Colonic mucosa (tissue), 4 donors: ENCODE measurements around the gene RNPEPL1. TPM values are rescaled to one million over a fixed set of nuclear protein-coding genes. Genes with fewer than 3 reads are reported as not detected.

Experiments
- DNase-seq: peaks from one replicate; pipeline ENCODE4 v3.0.0-alpha.2; 2020
- H3K27ac ChIP-seq: fragments of 200-600 bp; one replicate; pipeline ENCODE4 v1.8.0; 2021
- H3K27me3 ChIP-seq: fragments of 200-600 bp; one replicate; pipeline ENCODE4 v1.8.0; 2021
- H3K36me3 ChIP-seq: fragments of 200-600 bp; one replicate; pipeline ENCODE4 v1.8.0; 2021
- H3K4me1 ChIP-seq: fragments of 200-600 bp; one replicate; pipeline ENCODE4 v1.8.0; 2021; ENCODE audit warnings: mild to moderate bottlenecking
- H3K4me3 ChIP-seq: fragments of 200-600 bp; one replicate; pipeline ENCODE4 v1.8.0; 2021
- H3K9ac ChIP-seq, 2 donors: one replicate each; pipeline ENCODE4 v1.7.0; 2013; ENCODE audit warnings: control low read depth in 2 of 2, low read depth in 2 of 2, low read length in 2 of 2
- H3K9me3 ChIP-seq: fragments of 200-600 bp; one replicate; pipeline ENCODE4 v1.8.0; 2021
- intact Hi-C: fragments of 100-400 bp; cut with DNase I; formaldehyde crosslinking; loops from one replicate; pipeline ENCODE4 v1.14.1; 2022
- total RNA-seq, 2 donors: library from RNA; stranded (reverse); fragmentation: NEBNext Ultra II Directional in 1 of 2; extraction: Animal tissue kit (Norgen Biotek cat#: 25700) in 1 of 2; gene quantifications; one replicate each; pipeline ENCODE4 v1.2.1, GENCODE V29; 2021
- TF ChIP-seq, protein P1 (sequence below): fragments of 200-600 bp; IDR thresholded peaks from one replicate; pipeline ENCODE4 v1.8.0; 2022; ENCODE audit warnings: antibody characterized with exemption, mild to moderate bottlenecking
- donor health status: healthy.
- donor health status: DM: no; HTN: no; CAD: no.
- donor health status: DM: no; HTN: no; CAD: no.

RNPEPL1 gene
- total RNA-seq, 2 donors from 2014 or later, result 87.2 to 108 TPM

DNA sequence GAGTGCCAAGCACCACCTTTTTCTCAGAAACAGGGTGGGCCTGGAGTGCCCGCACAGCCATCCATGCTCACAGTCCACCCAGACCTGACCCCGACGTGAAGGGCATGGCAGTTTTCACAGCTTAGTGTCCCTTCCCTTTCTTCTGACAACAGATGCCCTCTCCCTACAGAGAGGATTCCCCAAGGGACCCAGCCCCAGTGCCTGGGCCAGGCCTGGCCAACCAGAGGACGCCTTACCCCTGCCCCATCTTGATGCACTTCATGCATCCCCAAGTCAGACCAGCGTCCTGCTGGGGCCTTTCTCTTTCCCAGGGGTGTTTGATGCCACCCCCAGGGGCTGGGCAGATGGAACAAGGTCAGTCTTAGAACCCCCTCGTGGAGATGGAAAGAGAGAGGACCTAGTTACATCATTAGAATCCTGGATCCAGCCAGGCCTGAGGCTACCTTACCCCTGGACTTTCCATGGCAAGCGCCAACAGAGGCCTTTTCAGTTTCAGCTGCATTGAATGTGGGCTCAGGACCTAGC, 14.3 kb upstream of the RNPEPL1 start:
- H3K36me3 ChIP-seq, result peaks cover 3% of the 10 kb centered on the region
- DNase-seq, result no peak
- no peak overlapping the region for H3K9ac ChIP-seq
- TF ChIP-seq, protein P1, sequence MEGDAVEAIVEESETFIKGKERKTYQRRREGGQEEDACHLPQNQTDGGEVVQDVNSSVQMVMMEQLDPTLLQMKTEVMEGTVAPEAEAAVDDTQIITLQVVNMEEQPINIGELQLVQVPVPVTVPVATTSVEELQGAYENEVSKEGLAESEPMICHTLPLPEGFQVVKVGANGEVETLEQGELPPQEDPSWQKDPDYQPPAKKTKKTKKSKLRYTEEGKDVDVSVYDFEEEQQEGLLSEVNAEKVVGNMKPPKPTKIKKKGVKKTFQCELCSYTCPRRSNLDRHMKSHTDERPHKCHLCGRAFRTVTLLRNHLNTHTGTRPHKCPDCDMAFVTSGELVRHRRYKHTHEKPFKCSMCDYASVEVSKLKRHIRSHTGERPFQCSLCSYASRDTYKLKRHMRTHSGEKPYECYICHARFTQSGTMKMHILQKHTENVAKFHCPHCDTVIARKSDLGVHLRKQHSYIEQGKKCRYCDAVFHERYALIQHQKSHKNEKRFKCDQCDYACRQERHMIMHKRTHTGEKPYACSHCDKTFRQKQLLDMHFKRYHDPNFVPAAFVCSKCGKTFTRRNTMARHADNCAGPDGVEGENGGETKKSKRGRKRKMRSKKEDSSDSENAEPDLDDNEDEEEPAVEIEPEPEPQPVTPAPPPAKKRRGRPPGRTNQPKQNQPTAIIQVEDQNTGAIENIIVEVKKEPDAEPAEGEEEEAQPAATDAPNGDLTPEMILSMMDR, result no peak
- peaks cover 12% of the 10 kb centered on the region for H3K4me1 ChIP-seq
- H3K9me3 ChIP-seq, result no peaks in the 10 kb centered on the region
- intact Hi-C loops, result no loop called here
- H3K27me3 ChIP-seq, result no peaks in the 10 kb centered on the region
- H3K4me3 ChIP-seq, result no peak overlapping the region
- no peak overlapping the region for H3K27ac ChIP-seq

DNA sequence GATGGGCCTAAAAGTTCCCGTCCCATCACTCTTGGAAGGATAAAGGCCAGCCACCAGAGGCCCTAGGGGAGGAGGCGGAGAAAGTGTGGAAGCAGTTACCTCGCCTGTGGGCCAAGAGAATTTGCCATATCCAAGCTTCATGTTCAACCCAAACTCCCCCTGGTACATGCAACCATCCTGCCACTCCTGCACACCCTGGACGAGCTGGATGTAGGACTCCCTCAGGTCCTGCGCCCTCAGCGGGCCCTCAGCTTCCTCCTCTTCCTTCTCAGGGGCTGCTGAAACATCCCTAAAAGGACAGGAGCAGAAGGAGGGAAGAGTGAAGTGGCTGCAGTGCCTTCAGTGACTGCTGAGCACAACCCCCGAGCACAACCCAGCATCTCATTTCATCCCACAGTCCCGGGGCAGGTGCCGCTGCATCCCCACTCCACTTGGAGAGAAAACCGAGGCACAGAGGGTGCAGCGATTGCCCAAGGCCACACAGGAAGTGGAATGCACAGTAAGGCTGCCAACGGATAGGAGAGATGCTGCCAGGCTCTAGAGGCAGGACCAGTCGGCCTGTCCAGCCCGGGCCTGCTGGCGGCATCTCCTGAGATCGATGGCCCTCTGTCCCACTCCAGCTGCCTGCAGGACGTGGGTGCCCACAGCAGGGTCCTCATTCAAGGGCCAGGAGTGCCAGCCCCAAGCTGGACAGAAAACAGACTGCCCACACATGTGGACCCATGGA, 13.4 kb upstream of the RNPEPL1 start:
- TF ChIP-seq, protein P1, result no peak
- Histone ChIP-seq H3K9ac (no peak overlapping the region), H3K27me3 (no peaks in the 10 kb centered on the region), H3K27ac (no peak overlapping the region), H3K4me3 (no peak overlapping the region), H3K4me1 (peaks cover 19% of the 10 kb centered on the region), H3K9me3 (no peaks in the 10 kb centered on the region), H3K36me3 (peaks cover 3% of the 10 kb centered on the region)
- intact Hi-C loops, result no loop called here
- DNase-seq, result no peak

DNA sequence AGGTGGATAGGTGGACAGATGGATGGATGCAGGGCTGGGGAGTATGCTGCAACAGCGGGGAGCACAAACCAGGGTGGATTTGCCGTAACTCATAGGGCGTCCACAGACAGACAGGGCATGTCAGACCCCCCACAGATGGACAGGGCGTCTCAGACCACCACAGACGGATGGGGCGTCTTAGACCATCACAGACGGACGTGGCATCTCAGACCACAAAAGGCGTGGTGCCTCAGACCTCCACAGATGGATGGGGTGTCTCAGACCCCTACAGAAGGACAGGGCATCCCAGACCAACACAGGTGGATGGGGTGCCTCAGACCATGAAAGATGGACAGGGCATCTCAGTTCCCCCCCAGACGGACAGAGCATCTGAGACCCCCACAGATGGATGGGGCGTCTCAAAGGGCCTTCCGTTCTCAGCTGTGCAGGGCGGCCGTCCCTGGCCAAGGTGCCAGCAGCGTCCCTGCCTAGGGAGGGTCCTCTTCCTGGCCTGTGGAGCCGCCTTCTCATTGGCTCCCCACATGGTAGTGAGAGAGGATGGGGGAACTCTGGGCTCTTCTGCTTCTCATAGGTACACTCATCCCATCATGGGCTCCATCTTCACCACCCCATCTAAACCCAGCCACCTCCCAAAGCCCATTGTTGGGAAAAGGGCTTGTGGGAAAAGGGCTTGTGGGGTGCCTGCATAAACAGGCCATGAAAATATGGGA, 12.6 kb upstream of the RNPEPL1 start:
- Histone ChIP-seq H3K27me3 (no peaks in the 10 kb centered on the region), H3K4me1 (peaks cover 19% of the 10 kb centered on the region), H3K27ac (no peak overlapping the region), H3K36me3 (peaks cover 3% of the 10 kb centered on the region), H3K4me3 (no peak overlapping the region), H3K9me3 (no peaks in the 10 kb centered on the region), H3K9ac (no peak overlapping the region)
- intact Hi-C loops, result no loop called here
- no peak for DNase-seq
- TF ChIP-seq, protein P1, result no peak

DNA sequence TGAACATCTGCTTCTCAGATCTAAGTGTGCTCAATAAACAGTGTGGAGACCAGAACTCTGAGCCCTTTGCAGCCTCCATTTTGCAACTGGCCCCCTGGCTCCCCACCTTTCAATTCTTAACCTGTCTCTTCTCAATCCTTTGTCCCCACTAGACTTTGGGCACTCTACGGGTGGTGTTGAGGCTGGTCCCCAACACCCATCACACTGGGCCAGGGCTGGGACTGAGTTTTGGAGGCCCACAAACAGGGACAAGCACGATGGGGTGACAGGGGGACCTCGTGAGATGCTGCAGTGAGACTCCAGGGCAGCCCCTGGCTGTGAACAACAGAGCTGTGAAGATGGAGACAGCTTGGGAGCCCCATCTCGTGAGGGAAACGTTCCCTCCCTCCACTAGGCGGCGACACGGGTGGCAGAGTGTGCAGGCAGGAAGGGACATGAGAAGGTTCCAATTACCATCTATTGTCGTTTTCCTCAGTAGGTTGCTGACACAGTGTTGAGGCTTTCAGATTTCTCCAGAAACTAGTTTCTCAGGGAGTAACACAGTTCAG, 11.7 kb upstream of the RNPEPL1 start:
- Histone ChIP-seq H3K9ac (no peak overlapping the region), H3K27me3 (no peaks in the 10 kb centered on the region), H3K36me3 (peaks cover under 1% of the 10 kb centered on the region), H3K9me3 (no peaks in the 10 kb centered on the region), H3K4me3 (no peak overlapping the region), H3K27ac (no peak overlapping the region), H3K4me1 (peaks cover 22% of the 10 kb centered on the region)
- peak; percentile 58 for DNase-seq
- TF ChIP-seq, protein P1, result peak; percentile 28
- intact Hi-C loops, result no loop called here

DNA sequence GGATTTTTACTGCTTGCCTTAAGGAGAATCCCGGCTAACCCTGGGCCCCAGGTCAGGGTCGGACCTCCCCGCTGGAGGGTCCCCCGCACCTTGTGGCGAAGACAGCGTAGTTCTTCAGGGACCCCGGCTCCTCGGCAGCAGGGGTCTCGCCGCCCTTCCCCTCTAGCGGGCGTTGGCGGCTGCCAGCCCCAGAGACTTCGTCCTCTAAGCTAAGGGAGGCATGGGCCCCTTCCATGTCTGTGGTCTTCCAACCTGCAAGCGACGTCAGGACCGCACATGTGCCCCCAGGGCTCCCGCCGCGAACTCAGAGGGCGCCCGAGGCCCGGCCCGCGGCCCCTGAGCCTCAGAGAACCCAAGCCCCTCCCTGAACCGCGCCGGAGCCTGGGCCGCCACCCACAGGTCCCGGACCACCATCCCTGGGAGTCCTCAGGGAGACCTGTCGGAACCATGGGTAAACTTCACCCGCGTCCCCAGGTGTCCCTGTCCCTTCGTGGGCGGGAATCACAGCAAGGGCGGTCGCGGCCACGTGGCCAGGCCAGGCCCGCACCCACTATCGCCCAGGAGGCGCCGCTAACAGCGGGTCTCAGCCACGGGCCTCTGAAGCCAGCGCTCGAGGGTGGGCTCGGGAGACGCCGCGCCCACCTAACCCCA, 11.1 kb upstream of the RNPEPL1 start:
- H3K27me3 ChIP-seq, result no peaks in the 10 kb centered on the region
- TF ChIP-seq, protein P1, result peak; percentile 15
- peak overlapping the region; percentile 46 for H3K4me3 ChIP-seq
- no peak overlapping the region for H3K27ac ChIP-seq
- intact Hi-C loops, result no loop called here
- H3K4me1 ChIP-seq, result peaks cover 28% of the 10 kb centered on the region
- H3K36me3 ChIP-seq, result no peaks in the 10 kb centered on the region
- peak overlapping the region in 1 of 2 donors; percentile 24 for H3K9ac ChIP-seq
- peak; percentile 22 for DNase-seq
- no peaks in the 10 kb centered on the region for H3K9me3 ChIP-seq
